ENCODE data around the gene PDGFD. TPM values are rescaled to one million over a fixed set of nuclear protein-coding genes. Genes with fewer than 3 reads are reported as not detected.

The PDGFD gene
- total RNA-seq, 1 donor = 32.4 TPM

DNA sequence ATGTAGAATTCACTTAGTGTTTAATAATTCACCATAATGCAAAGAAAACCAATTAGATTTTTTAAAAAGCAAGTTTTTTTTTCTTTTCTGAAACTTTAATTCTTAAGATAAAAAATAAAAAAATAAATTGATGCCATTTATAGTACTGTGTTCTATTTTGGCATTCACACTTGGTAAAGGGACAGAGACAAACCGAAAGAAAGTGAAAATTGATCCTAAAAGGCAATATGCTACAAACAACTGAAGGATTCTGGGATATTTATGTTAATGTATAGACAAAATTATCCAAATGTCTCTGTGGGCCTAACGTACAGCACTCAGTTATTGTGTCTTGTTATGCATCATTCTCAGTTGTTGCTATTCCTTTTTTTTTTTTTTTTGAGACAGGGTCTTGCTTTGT is 169.4 kb downstream of the PDGFD start:
- no peak for DNase-seq (ENCODE audit: low read depth)
- no peak overlapping the region for H3K4me3 ChIP-seq (ENCODE audit: low read depth, low read length)
- TF ChIP-seq, protein P1, sequence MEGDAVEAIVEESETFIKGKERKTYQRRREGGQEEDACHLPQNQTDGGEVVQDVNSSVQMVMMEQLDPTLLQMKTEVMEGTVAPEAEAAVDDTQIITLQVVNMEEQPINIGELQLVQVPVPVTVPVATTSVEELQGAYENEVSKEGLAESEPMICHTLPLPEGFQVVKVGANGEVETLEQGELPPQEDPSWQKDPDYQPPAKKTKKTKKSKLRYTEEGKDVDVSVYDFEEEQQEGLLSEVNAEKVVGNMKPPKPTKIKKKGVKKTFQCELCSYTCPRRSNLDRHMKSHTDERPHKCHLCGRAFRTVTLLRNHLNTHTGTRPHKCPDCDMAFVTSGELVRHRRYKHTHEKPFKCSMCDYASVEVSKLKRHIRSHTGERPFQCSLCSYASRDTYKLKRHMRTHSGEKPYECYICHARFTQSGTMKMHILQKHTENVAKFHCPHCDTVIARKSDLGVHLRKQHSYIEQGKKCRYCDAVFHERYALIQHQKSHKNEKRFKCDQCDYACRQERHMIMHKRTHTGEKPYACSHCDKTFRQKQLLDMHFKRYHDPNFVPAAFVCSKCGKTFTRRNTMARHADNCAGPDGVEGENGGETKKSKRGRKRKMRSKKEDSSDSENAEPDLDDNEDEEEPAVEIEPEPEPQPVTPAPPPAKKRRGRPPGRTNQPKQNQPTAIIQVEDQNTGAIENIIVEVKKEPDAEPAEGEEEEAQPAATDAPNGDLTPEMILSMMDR (IDR thresholded peaks at IDR 0.05; ENCODE audit: insufficient read depth, low read length) = no peak

DNA sequence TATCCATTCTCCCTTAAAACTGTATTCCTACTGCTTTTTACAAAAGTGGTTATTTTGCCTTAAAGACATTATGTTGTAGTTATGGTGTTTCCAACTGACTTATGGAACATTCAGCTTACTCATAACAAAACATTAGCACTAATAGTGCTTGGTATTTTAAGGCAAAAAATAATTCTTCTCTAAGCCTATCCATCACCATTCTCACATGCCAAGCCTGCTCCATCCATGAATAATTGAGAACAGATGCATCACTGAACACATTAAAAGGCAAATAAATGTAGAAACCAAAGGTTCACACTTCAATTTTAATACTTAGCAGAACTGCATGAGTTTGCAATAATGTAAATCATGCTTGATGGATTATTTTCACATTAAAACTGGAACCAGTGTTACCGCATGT is 169.9 kb downstream of the PDGFD start:
- H3K4me3 ChIP-seq (ENCODE audit: low read depth, low read length) = no peak overlapping the region
- TF ChIP-seq, protein P1 (IDR thresholded peaks at IDR 0.05; ENCODE audit: insufficient read depth, low read length) = no peak
- peak; percentile 47 for DNase-seq (ENCODE audit: low read depth)

DNA sequence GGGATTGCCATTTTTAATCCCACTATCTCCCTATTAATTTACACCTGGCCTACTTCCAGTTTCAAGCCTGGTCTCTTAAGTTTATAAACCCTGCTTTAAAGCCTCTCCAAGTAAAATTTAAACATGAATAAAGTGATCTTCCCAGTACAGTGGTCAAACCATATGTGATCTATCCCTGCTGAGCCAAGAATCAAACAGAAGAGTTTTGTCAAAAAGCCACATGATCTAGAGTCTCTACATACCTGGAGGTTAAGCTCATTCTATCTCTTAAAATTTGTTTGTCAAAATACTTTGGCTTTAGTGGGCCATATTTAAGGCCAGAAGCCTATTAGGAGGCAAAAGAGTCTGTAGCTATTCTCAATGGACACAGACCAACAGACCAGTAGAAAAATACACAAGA is 170.4 kb downstream of the PDGFD start:
- TF ChIP-seq, protein P1 (IDR thresholded peaks at IDR 0.05; ENCODE audit: insufficient read depth, low read length) = no peak
- no peak overlapping the region for H3K4me3 ChIP-seq (ENCODE audit: low read depth, low read length)
- peak; percentile 68 for DNase-seq (ENCODE audit: low read depth)

DNA sequence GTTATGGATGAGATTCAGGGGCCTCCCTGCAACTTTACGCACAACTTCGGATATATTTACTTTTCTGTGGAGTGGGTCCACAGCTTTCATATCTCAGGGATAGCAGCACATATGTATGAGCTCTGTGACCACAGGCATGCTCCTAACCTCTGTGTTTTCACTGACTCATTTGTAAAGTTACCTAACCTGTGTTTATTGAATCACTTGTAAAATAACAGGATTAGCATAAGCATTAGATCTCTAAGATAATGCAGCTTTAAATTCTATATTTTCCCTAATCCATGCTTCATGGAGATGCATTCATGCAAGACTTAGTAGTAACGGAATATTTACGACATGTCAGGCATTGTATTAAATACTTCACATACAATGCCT is 175.4 kb downstream of the PDGFD start:
- peak; percentile 45 for DNase-seq (ENCODE audit: low read depth)
- TF ChIP-seq, protein P1 (IDR thresholded peaks at IDR 0.05; ENCODE audit: insufficient read depth, low read length) = no peak
- no peak overlapping the region for H3K4me3 ChIP-seq (ENCODE audit: low read depth, low read length)

DNA sequence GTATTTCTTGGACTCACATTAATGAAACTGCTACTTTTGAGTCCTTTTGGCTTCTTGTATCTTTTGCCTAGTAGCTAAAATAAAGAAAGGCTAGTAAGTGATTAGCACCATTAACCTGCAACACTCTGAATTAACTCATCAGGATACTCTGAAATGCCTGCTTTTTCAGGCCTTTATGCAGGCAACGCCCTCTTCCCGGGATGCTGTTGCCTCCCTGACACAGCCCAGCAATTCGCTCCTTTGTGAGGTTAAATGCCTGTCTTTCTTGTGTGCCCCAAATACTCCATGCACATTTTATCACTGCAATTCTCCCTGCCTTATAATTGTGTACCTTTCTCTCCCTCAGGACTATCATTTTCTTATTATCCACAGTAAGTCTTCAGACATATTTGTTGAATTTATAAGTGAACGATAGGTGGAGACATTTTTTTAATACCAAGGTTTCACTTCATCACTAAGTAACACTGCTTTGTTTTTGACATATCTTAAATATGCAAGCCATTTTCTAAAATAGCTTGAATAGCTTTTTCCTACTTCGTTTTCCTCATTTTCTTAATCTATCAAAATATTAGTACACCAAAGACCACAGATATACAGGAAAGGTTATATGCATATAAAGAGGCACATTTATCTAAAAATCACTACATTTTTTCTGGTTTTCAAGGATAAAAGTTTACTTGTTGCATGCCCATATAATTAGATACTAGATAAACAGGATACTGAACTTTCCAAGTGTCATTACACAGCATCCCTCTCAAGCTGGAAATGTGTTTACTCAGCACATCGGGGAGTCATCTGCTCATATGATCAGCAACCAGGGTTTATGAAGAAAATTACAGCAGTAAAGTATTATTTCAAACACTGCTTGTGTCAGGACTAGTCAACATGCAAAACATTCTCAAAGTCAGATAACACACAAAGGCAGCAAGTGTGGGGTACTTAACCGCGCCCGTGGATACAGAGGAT is 176.0 kb downstream of the PDGFD start:
- TF ChIP-seq, protein P1 (IDR thresholded peaks at IDR 0.05; ENCODE audit: insufficient read depth, low read length) = no peak
- DNase-seq (ENCODE audit: low read depth) = peak; percentile 36
- no peak overlapping the region for H3K4me3 ChIP-seq (ENCODE audit: low read depth, low read length)

DNA sequence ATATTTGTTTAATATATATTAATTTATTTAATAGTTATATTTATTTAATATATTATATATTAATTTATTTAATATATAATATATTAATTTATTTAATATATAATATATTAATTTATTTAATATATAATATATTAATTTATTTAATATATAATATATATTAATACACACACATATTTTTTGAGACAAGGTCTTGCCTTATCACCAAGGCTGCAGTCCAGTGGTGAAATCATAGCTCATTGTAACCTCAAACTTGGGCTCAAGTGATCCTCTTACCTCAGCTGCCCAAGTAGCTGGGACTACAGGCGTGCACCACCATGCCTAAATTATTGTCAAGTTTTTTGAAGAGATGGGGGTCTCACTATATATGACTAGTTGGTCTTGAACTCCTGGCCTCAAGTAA is 178.9 kb downstream of the PDGFD start:
- H3K4me3 ChIP-seq (ENCODE audit: low read depth, low read length) = no peak overlapping the region
- DNase-seq (ENCODE audit: low read depth) = no peak
- TF ChIP-seq, protein P1 (IDR thresholded peaks at IDR 0.05; ENCODE audit: insufficient read depth, low read length) = no peak
